Endothelial cell of umbilical vein (primary cell): ENCODE data around the gene TNFAIP8L1.

ENCODE experiments used
- EZH2 ChIP-seq: IDR thresholded peaks from 2 replicates; pipeline ENCODE4 v1.6.1; 2012; ENCODE audit warnings: borderline replicate concordance, low read depth, mild to moderate bottlenecking, moderate library complexity, low read length, inconsistent platforms; ENCODE audit not compliant: severe bottlenecking
- FOS ChIP-seq: IDR thresholded peaks from 2 replicates; pipeline ENCODE4 v1.6.1; 2011; ENCODE audit warnings: mild to moderate bottlenecking, low read length, moderate library complexity, borderline replicate concordance; ENCODE audit not compliant: insufficient read depth
- GATA2 ChIP-seq: IDR thresholded peaks from 2 replicates; pipeline ENCODE4 v1.7.0; 2011; ENCODE audit warnings: low read depth, mild to moderate bottlenecking, moderate library complexity, mixed read lengths, low read length; ENCODE audit not compliant: insufficient read length, insufficient read depth
- JUN ChIP-seq: IDR thresholded peaks from 2 replicates; pipeline ENCODE4 v1.6.1; 2011; ENCODE audit warnings: borderline replicate concordance, low read depth; ENCODE audit not compliant: insufficient read length, insufficient read depth
- MYC ChIP-seq: IDR thresholded peaks from one replicate; pipeline ENCODE4 v1.6.1; 2011; ENCODE audit warnings: mild to moderate bottlenecking, low read depth, low read length
- POLR2A ChIP-seq: IDR thresholded peaks from 2 replicates; pipeline ENCODE4 v1.6.1; 2012; ENCODE audit warnings: low read depth, mild to moderate bottlenecking, control low read depth, low read length
- POLR2AphosphoS5 ChIP-seq: IDR thresholded peaks from 2 replicates; pipeline ENCODE4 v1.6.1; 2012; ENCODE audit warnings: low read depth, mild to moderate bottlenecking, control low read depth, low read length, moderate library complexity; ENCODE audit not compliant: insufficient read depth
- TF ChIP-seq, protein P1 (sequence below), 2 donors: IDR thresholded peaks; 1 replicate in 1 of 2; 2 replicates in 1 of 2; pipeline ENCODE4 v1.5.1; 2011; ENCODE audit warnings: low read length in 2 of 2, mild to moderate bottlenecking in 2 of 2, moderate library complexity in 2 of 2, control low read depth in 1 of 2, inconsistent platforms in 1 of 2, low read depth in 1 of 2; ENCODE audit not compliant: insufficient read depth in 1 of 2; ENCODE audit errors: extremely low read depth in 1 of 2
- TF ChIP-seq, protein P2 (sequence below): IDR thresholded peaks from 2 replicates; pipeline ENCODE4 v1.6.1; 2011; ENCODE audit not compliant: insufficient read depth, insufficient read length

DNA sequence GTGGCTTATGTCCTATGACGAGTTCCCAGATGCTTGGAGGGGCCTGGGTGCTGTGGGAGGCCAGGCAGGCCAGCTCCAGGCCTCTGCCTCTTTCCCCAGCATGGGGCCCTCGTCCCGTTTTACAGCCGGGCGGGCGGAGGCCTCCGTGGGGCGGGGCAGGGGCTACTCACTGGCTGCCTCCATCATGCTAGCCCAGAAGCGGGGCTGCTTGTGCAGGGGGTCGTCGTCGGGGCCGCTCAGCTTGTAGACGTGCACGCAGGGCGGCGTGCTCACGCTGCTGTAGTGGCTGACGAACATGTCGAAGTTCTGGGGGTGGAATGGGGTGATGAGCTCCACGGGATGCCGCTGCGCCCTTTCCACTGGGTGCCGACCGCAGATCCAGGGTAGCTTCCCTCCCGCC, 49.3 kb downstream of the TNFAIP8L1 start:
- TF ChIP-seq, protein P1, sequence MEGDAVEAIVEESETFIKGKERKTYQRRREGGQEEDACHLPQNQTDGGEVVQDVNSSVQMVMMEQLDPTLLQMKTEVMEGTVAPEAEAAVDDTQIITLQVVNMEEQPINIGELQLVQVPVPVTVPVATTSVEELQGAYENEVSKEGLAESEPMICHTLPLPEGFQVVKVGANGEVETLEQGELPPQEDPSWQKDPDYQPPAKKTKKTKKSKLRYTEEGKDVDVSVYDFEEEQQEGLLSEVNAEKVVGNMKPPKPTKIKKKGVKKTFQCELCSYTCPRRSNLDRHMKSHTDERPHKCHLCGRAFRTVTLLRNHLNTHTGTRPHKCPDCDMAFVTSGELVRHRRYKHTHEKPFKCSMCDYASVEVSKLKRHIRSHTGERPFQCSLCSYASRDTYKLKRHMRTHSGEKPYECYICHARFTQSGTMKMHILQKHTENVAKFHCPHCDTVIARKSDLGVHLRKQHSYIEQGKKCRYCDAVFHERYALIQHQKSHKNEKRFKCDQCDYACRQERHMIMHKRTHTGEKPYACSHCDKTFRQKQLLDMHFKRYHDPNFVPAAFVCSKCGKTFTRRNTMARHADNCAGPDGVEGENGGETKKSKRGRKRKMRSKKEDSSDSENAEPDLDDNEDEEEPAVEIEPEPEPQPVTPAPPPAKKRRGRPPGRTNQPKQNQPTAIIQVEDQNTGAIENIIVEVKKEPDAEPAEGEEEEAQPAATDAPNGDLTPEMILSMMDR (IDR thresholded peaks at IDR 0.05; ENCODE audit: extremely low read depth in 1 of 2, insufficient read depth in 1 of 2, low read depth in 1 of 2, low read length in 2 of 2) = no peak
- no peak for TF ChIP-seq POLR2AphosphoS5
- TF ChIP-seq POLR2A = no peak
- TF ChIP-seq, protein P2, sequence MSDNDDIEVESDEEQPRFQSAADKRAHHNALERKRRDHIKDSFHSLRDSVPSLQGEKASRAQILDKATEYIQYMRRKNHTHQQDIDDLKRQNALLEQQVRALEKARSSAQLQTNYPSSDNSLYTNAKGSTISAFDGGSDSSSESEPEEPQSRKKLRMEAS = no peak
- TF ChIP-seq EZH2 = no peak
- TF ChIP-seq JUN = no peak
- no peak for TF ChIP-seq MYC
- no peak for TF ChIP-seq FOS
- TF ChIP-seq GATA2 = no peak
